Spleen (tissue), 11 donors: ENCODE data around the gene CFP. TPM values are rescaled to one million over a fixed set of nuclear protein-coding genes. Genes with fewer than 3 reads are reported as not detected.

Source experiments
- DNase-seq: peaks from one replicate; pipeline ENCODE4 v3.0.0-alpha.2; 2020
- H3K27ac ChIP-seq, 8 donors: fragments of 200-600 bp; sonication (generic) in 7 of 8; 1 replicate in 4 of 8; 2 replicates in 4 of 8; pipeline versions ENCODE4 v1.5.0 to v1.8.0; 2016 to 2021; ENCODE audit warnings: inconsistent platforms in 4 of 8, mild to moderate bottlenecking in 4 of 8, moderate library complexity in 1 of 8
- H3K27me3 ChIP-seq, 7 donors: fragments of 200-600 bp; sonication (generic) in 6 of 7; replicated peaks in 1 of 7; 1 replicate in 4 of 7; 2 replicates in 3 of 7; pipeline versions ENCODE4 v1.5.0 to v1.8.0; 2016 to 2021; ENCODE audit warnings: inconsistent platforms in 3 of 7, mild to moderate bottlenecking in 1 of 7
- H3K36me3 ChIP-seq, 6 donors: fragments of 200-600 bp; sonication (generic) in 5 of 6; 1 replicate in 4 of 6; 2 replicates in 2 of 6; pipeline versions ENCODE4 v1.5.0 to v1.8.0; 2016 to 2021; ENCODE audit warnings: inconsistent platforms in 2 of 6
- H3K4me1 ChIP-seq, 6 donors: fragments of 200-600 bp; sonication (generic) in 5 of 6; 1 replicate in 3 of 6; 2 replicates in 3 of 6; pipeline versions ENCODE4 v1.5.0 to v1.8.0; 2016 to 2021; ENCODE audit warnings: inconsistent platforms in 3 of 6
- H3K4me3 ChIP-seq, 8 donors: fragments of 200-600 bp; sonication (generic) in 7 of 8; 1 replicate in 4 of 8; 2 replicates in 4 of 8; pipeline versions ENCODE4 v1.5.0 to v1.8.0; 2016 to 2021; ENCODE audit warnings: inconsistent platforms in 4 of 8, mild to moderate bottlenecking in 4 of 8, moderate library complexity in 2 of 8
- H3K9me3 ChIP-seq, 8 donors: fragments of 200-600 bp; sonication (generic) in 7 of 8; 1 replicate in 4 of 8; 2 replicates in 4 of 8; pipeline versions ENCODE4 v1.5.0 to v1.8.0; 2016 to 2021; ENCODE audit warnings: inconsistent platforms in 4 of 8
- POLR2A ChIP-seq, 3 donors: fragments of 450-650 bp; IDR thresholded peaks; one replicate each; pipeline ENCODE4 v1.5.1; 2017; ENCODE audit warnings: antibody characterized with exemption in 3 of 3, mild to moderate bottlenecking in 1 of 3
- POLR2AphosphoS5 ChIP-seq, 3 donors: sonication (generic); formaldehyde crosslinking; IDR thresholded peaks; one replicate each; pipeline ENCODE4 v1.5.1; 2017; ENCODE audit warnings: antibody characterized with exemption in 3 of 3
- WGBS, 5 donors: extraction: QIAGEN DNeasy Blood & Tissue Kit in 3 of 5; methylation state at CpG; one replicate each; pipeline versions ENCODE4 v1.1.5 to v1.1.7; 2013 to 2018; 5-methylcytosine and 5-hydroxymethylcytosine counted together
- intact Hi-C: fragments of 100-400 bp; cut with DNase I; formaldehyde crosslinking; loops from one replicate; pipeline ENCODE4 v1.15.0; 2023; ENCODE audit warnings: low total_unique reads
- polyA plus RNA-seq, 3 donors: library from polyadenylated mRNA; stranded (reverse); fragments of 200-250 nt; gene quantifications; one replicate each; pipeline ENCODE4 v1.2.1, GENCODE V29; 2013
- total RNA-seq, 7 donors: library from RNA; depleted of rRNA in 3 of 7; stranded (reverse); fragments of >200 nt in 3 of 7; fragmentation: NEBNext Ultra II Directional in 4 of 7; extraction: Animal tissue kit (Norgen Biotek cat#: 25700) in 4 of 7; gene quantifications; one replicate each; pipeline versions ENCODE4 v1.1.0 to v1.2.1, GENCODE V29; 2016 to 2021
- TF ChIP-seq, protein P1 (sequence below), 11 experiments: fragments of 200-600 bp in 7 of 11; fragments of 450-650 bp in 4 of 11; sonication (generic) in 4 of 11; IDR thresholded peaks in 8 of 11; conservative IDR thresholded peaks in 3 of 11; 1 replicate in 7 of 11; 2 replicates in 4 of 11; pipeline versions ENCODE4 v1.4.0 to v1.8.0; 2016 to 2021; ENCODE audit warnings: antibody characterized with exemption in 11 of 11, inconsistent platforms in 4 of 11, mild to moderate bottlenecking in 1 of 11
- donor health status: healthy with polysubstance abuse.
- donor health status: DM: no; HTN: no; CAD: no; lungs with moderate emphysema.
- donor health status: DM: no; HTN: no; CAD: no.
- donor health status: Bipolar disorder and iron deficiency.
- donor health status: healthy.
- donor health status: DM: no; HTN: no; CAD: no.
- donor health status: DM: yes; HTN: yes; CAD: no.

CFP gene
- total and polyA plus RNA-seq, 10 donors = 25.3 to 180 (median 115) TPM

DNA sequence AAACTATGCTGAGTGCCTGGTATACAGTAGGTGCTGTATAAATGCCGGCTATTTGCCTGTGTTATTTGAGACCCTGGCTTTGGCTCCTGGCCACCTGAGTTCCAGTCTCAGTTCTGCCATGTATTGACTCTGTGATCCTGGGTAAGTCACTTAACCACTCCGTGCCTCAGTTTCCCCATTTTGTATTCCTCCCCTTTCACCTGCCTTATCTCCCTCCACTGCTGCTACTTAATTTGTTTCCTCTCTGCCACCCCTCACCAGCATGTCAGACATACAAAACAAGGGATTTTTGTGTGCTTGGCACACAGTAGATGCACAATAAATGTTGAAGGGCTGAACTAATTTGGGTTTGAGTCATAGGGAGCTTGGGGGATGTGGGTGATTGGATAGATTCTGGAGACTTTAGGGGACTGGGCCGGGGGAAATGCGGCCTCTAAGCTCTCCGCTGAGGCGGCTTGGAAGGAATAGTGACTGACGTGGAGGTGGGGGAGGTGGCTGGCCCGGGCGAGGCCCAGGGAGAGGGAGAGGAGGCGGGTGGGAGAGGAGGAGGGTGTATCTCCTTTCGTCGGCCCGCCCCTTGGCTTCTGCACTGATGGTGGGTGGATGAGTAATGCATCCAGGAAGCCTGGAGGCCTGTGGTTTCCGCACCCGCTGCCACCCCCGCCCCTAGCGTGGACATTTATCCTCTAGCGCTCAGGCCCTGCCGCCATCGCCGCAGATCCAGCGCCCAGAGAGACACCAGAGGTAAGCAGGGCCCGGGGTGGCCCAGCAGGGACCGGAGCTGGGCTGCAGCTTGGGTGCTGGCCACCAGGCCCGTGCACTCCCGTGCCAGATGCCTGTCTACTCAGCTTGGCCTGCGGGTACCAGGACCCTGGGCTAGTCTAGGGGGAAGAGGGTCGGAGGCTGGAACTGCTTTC lies 47.7 kb downstream of the CFP start, which contains the start of gene TIMP1:
TSS of gene TIMP1 (plus strand) at position 706 of the 917 bp plus-strand sequence. CDS start 980 bp downstream, outside the sequence.
- TF ChIP-seq, protein P1, sequence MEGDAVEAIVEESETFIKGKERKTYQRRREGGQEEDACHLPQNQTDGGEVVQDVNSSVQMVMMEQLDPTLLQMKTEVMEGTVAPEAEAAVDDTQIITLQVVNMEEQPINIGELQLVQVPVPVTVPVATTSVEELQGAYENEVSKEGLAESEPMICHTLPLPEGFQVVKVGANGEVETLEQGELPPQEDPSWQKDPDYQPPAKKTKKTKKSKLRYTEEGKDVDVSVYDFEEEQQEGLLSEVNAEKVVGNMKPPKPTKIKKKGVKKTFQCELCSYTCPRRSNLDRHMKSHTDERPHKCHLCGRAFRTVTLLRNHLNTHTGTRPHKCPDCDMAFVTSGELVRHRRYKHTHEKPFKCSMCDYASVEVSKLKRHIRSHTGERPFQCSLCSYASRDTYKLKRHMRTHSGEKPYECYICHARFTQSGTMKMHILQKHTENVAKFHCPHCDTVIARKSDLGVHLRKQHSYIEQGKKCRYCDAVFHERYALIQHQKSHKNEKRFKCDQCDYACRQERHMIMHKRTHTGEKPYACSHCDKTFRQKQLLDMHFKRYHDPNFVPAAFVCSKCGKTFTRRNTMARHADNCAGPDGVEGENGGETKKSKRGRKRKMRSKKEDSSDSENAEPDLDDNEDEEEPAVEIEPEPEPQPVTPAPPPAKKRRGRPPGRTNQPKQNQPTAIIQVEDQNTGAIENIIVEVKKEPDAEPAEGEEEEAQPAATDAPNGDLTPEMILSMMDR (IDR thresholded peaks at IDR 0.05 in 8 of 11, conservative IDR thresholded peaks at IDR 0.05 in 3 of 11) = no peak
- TF ChIP-seq POLR2AphosphoS5 (IDR thresholded peaks at IDR 0.05) (peak; percentile 78 to 86 (median 84)), POLR2A (IDR thresholded peaks at IDR 0.05) (no peak)
- DNase-seq = peak; percentile 94
- intact Hi-C loops = no loop called here
- peaks cover 0 to 3% (median 0%) of the 10 kb centered on the region in 7 donors for H3K27me3 ChIP-seq
- 5 to 30% (median 9%) methylated on average over 12 to 28 of the region's 28 CpGs for WGBS, 5 donors
- peak within 1 kb of the TSS; percentile 29 to 89 (median 80) for H3K27ac ChIP-seq
- peaks cover 0 to 24% (median 1%) of the 10 kb centered on the region in 6 donors for H3K36me3 ChIP-seq
- H3K4me1 ChIP-seq = peaks cover 0 to 33% (median 8%) of the 10 kb centered on the region in 6 donors
- no peaks in the 10 kb centered on the region for H3K9me3 ChIP-seq
- peak within 1 kb of the TSS; percentile 4 to 68 (median 31) for H3K4me3 ChIP-seq

DNA sequence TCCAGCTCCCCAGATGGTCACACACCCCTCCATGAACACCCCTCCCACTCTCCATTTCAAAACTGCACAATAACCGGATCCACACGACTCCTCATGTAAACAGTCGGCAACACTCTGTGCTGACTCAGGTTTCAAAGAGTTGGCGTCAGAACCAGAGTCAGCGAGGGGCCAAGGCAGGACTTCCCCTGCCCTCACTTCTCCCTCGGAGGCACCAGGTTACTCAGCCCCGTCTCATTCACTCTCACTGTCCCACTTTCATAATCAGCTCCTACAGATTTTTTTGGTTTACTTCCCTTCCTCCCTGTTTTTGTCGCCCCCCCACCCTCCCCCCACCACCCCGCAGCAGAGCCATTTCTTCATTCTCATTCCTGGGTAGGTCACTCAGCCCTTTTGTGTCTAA lies 50.2 kb downstream of the CFP start:
- Histone ChIP-seq H3K4me3 (no peak overlapping the region), H3K4me1 (peaks cover 0 to 33% (median 8%) of the 10 kb centered on the region in 6 donors), H3K9me3 (no peaks in the 10 kb centered on the region), H3K27me3 (peaks cover 0 to 6% (median under 1%) of the 10 kb centered on the region in 7 donors), H3K27ac (peak overlapping the region in 3 of 8 donors; percentile 64 to 73 (median 67)), H3K36me3 (peaks cover 0 to 2% (median 0%) of the 10 kb centered on the region in 6 donors)
- TF ChIP-seq POLR2AphosphoS5 (IDR thresholded peaks at IDR 0.05) (peak in 2 of 3 donors; percentile 10 to 60), POLR2A (IDR thresholded peaks at IDR 0.05) (no peak)
- TF ChIP-seq, protein P1 (IDR thresholded peaks at IDR 0.05 in 8 of 11, conservative IDR thresholded peaks at IDR 0.05 in 3 of 11) = no peak
- intact Hi-C loops = no loop called here
- 22 to 57% (median 48%) methylated on average over 8 to 9 of the region's 9 CpGs for WGBS, 5 donors
- no peak for DNase-seq

DNA sequence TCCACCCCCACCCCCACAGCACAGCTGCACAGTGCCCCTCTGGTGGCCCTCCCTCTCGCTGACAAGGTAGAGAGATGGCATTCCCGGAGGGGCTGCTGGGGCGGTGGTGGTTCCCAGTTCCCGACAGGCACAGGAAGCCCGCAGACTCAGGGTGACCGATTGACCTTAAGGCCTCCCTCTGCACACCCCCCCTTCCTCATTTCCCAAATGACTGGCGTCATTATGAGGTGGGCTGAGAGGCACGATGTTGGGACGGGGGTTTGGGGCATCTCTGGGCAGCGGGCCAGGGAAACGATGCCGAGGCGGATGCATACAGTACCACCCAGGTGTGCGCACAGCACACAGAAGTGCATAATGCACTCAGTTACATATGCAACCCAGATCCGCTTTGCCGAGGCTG lies 51.0 kb downstream of the CFP start:
- H3K4me1 ChIP-seq = peaks cover 0 to 41% (median 12%) of the 10 kb centered on the region in 6 donors
- intact Hi-C loops = no loop called here
- WGBS, 5 donors = 35 to 84% (median 46%) methylated on average over 9 to 16 of the region's 16 CpGs
- H3K27ac ChIP-seq = peak overlapping the region in 2 of 8 donors; percentile 64 to 73
- peaks cover 0 to 15% (median 8%) of the 10 kb centered on the region in 7 donors for H3K27me3 ChIP-seq
- H3K36me3 ChIP-seq = no peaks in the 10 kb centered on the region
- TF ChIP-seq POLR2AphosphoS5 (IDR thresholded peaks at IDR 0.05) (peak in 2 of 3 donors; percentile 36 to 40), POLR2A (IDR thresholded peaks at IDR 0.05) (no peak)
- TF ChIP-seq, protein P1 (IDR thresholded peaks at IDR 0.05 in 8 of 11, conservative IDR thresholded peaks at IDR 0.05 in 3 of 11) = no peak
- no peak overlapping the region for H3K4me3 ChIP-seq
- H3K9me3 ChIP-seq = no peaks in the 10 kb centered on the region
- DNase-seq = no peak

DNA sequence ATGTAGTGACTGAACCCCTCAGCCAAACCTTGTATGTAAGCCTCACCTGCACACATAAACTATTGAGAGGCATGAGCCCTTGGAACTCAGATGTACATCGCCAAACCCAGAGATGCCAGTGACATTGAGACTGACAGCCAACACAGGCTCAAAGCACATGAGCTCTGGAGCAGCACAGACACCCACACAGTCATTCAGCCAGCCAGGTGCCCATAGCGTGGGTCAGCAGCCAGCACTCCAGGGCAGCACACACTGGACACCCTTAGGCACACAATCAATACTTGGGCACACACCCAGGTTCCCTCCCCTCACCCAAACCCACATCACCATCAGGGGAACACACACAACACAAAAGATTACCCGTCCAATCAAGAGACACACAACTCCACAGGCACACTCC lies 51.8 kb downstream of the CFP start:
- intact Hi-C loops = no loop called here
- no peak for DNase-seq
- TF ChIP-seq POLR2AphosphoS5 (IDR thresholded peaks at IDR 0.05) (no peak), POLR2A (IDR thresholded peaks at IDR 0.05) (no peak)
- TF ChIP-seq, protein P1 (IDR thresholded peaks at IDR 0.05 in 8 of 11, conservative IDR thresholded peaks at IDR 0.05 in 3 of 11) = no peak
- Histone ChIP-seq H3K36me3 (no peaks in the 10 kb centered on the region), H3K27ac (no peak overlapping the region), H3K9me3 (no peaks in the 10 kb centered on the region), H3K4me3 (no peak overlapping the region), H3K27me3 (peaks cover 0 to 23% (median 8%) of the 10 kb centered on the region in 7 donors), H3K4me1 (peaks cover 0 to 43% (median 14%) of the 10 kb centered on the region in 6 donors)
- WGBS, 5 donors = 59 to 100% (median 83%) methylated on average over 2 to 3 of the region's 3 CpGs
